NCI-H1092 (cell line): ENCODE measurements around the gene LCK.
A peak's percentile ranks its signal among the peaks of the same experiment; 100 is the strongest.
"Not testable (repeated sequence)": the region's sequence is repeated elsewhere in the genome, so short reads cannot be mapped to it uniquely, and the experiment has no call there.

Experiments
- DNase-seq: peaks from one replicate; lab custom pipeline; 2025; lab: John Stamatoyannopoulos, UW

The LCK gene

GRCh38 chr1:32240140-32240951, 10.7 kb upstream of the LCK start:
- DNase-seq, result peak; percentile 78

- peak; percentile 51 for DNase-seq
Measured at GRCh38 chr1:32241001-32241763, 9.9 kb upstream of the LCK start.

GRCh38 chr1:32242341-32242851, 8.7 kb upstream of the LCK start:
- no peak for DNase-seq

DNA sequence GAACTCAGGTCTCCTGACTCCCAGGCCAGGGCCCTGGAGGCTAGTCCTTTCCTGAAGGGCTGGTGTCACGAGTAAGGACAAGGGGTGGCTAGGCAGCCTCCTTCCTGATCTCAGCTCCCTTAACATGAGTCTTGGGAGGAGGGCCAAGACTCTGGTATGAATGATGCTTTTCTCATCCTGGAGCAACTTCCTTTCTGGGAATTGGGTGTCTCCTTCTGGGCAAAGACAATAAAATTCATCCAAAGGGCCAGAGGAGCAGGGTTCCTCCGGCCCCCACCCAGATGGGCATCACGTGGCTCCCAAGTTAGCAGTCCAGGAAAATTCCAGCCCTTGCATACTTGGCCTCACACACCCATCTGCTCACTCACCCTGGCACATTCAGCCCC, 4.2 kb upstream of the LCK start, which contains the start of gene FAM167B:
Gene FAM167B (plus strand): TSS at position 335 of the 386 bp plus-strand sequence. CDS start 200 bp downstream, outside the sequence.
- no peak for DNase-seq

DNA sequence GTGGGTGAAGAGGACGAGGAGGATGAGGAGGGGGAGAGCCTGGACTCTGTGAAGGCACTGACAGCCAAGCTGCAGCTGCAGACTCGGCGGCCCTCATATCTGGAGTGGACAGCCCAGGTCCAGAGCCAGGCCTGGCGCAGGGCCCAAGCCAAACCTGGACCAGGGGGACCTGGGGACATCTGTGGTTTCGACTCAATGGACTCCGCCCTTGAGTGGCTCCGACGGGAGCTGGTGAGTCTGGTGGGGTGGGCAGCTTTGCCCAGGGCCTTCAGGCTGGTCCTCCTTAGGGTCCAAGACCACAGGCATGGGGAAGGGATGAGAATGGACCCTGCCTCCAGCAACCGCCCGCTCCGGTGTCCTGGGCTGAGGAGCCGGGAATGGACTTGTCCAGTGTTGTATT, 3.6 kb upstream of the LCK start:
- no peak for DNase-seq

- DNase-seq, result peak; percentile 85
Measured at GRCh38 chr1:32247983-32248889, 2.8 kb upstream of the LCK start.

- no peak for DNase-seq
Measured at GRCh38 chr1:32249831-32250525, 1.1 kb upstream of the LCK start.

DNA sequence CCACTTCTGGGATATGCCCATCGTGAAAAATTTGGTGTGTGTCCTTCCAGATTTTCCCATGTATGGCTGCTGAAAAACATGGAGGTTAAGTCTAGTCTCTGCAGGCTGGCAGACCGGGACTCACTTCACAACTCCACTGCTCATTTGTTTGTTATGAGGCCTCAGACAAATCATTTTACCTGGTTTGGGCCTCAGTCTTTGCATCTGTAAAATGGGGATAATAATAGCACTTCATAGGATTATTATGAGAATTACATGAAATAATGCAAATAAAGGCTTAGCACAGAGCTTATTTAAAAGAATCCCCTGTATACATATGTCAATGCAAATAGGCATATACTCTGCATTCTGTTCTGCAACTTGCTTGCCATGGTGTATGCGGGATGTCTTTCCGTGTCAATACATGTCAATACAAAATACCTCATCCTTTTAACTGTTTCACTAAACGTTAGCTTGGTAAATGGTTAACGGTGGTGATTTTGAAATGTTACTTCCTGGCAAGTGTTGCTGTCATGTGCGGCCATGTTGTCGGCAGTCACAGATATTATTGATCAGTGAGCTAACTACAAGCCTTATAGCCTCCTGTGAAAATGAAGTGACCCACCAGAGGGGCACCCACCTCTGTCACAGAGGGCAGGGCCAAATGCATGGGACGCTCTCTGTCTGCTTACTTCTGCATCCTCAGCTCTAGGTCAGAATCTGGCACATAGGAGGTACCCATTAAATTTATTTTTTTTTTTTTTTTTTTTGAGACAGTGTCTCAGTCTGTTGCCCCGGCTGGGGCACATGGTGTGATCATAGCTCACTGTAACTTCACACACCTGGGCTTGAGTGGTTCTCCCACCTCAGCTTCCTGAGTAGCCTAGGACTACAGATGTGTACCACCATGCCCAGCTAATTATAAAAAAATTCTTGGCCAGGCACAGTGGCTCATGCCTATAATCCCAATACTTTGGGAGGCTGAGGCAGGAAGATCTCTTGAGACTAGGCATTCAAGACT, 4.3 kb downstream of the LCK start:
- DNase-seq, result no peak

GRCh38 chr1:32256473-32257226, 5.6 kb downstream of the LCK start:
- DNase-seq, result no peak

GRCh38 chr1:32257227-32257508, 6.1 kb downstream of the LCK start:
- no peak for DNase-seq

DNA sequence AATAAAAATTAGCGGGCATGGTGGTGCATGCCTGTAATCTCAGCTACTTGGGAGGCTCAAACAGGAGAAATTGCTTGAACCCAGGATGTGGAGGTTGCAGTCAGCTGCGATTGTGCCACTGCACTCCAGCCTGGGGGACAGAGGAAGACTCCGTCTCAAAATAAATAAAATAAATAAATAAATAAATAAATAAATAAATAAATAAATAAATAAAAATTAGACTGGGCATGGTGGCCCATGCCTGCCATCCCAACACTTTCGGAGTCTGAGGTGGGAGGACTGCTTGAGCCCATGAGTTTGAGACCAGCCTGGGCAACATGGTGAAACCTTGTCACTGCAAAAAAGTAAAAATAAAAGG, 12.2 kb downstream of the LCK start:
- not testable (repeated sequence) for DNase-seq

GRCh38 chr1:32263744-32264143, 12.7 kb downstream of the LCK start:
- DNase-seq, result no peak

DNA sequence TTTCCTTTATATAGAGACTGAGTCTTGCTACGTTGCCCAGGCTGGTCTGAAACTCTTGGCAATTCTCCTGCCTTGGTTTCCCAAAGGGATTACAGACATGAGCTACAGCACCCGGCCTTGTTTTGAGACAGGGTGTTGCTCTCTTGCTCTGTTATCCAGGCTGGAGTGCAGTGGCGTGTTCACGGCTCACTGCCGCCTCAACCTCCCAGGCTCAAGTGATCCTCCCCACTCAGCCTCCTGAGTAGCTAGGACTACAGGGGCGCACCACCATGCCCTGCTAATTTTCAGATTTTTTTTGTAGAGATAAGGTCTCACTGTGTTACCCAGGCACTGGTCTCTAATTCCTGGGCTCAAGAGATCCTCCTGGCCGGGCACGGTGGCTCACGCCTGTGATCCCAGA, 14.8 kb downstream of the LCK start:
- no peak for DNase-seq

GRCh38 chr1:32266921-32267591, 16.0 kb downstream of the LCK start:
- DNase-seq, result no peak

GRCh38 chr1:32269744-32270143, 18.7 kb downstream of the LCK start:
- no peak for DNase-seq

- DNase-seq, result no peak
Measured at GRCh38 chr1:32272557-32273390, 21.7 kb downstream of the LCK start.

GRCh38 chr1:32273391-32274208, 22.5 kb downstream of the LCK start:
- DNase-seq, result no peak
